Stimulated activated CD8-positive, alpha-beta memory T cell treated with anti-CD3 and anti-CD28 coated beads, Interleukin-2, amount 100 ng/mL, for 48 hours (primary cell): ENCODE results near the gene ZBTB12.

Experiments used
- DNase-seq, 2 donors: peaks; one replicate each; pipeline ENCODE4 v3.0.0-alpha.2; 2020; ENCODE audit warnings: low read depth in 2 of 2

ZBTB12 gene

DNA sequence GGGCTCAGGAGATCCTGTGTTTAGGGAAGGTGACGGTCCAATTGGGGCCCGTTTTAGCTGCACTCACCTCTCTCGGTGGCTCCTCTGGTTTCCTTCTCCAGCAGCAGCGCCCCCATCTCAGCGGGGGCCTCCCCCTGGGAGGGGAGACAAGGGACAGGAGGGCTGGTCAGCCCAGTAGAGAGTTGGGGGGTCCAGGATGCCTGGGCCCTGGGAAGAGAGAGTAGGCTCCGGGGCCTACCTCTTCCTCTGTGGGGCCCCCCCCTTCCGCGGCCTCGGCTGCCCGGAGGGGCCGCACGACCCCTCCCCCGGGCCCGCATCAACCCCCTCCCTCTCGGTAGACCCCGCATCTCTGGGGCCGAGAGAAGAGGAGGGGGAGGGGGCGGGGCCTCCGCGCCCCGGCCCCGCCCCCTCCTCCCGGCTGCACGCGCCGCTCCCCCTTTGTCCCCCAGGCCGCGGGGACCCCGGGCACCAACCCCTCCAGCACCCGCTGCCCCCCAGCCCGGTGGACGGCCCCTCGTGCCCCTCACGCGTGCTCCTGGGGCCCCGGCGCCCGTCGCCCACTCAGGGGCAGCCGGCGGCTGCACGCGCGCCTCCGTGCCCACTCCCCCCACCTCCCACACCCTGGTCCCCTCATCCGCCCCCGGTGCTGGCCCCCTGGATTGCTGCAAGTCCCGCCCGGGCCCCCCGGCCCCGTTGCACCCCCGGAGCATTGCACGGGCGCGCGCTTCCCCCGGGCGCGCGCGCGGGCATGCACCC lies 4.9 kb downstream of the ZBTB12 start:
- no peak for DNase-seq

DNA sequence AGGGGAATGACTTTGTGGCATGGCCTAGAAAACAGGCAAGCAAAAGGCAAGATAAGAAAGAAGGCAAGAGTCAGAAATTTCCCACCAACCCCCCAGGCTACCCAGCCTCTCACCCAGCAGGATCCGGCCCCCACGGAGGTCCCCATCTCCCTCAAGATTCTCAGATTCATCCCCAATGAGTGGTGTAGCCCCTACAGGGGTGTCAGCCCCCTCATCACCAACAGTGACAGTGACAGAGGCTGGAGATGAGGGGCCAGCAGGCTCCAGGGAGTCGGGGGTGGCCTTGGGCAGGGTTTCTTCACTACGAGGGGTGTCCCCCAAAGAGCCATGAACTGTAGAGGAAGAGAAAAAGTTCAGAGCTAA lies 5.4 kb downstream of the ZBTB12 start:
- no peak for DNase-seq

DNA sequence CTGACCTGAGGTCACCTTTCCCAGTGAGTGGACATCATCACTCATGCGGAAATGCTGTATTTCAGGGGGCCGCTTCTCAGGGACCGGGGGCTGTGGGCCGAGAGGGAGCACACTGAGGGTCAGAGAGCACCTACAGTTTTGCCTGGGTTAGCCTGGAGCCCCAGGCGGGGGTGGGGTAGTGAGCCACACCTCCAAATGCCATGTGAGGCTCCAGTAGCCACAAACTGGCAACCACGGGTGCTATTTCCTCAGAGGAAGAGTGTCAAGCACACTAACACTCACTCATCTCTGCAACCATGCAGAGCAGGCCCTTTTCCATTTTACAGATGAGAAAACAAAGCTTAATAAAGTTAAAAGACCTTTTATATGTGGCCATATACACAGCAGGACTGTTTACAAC lies 9.1 kb downstream of the ZBTB12 start:
- DNase-seq, result no peak

DNA sequence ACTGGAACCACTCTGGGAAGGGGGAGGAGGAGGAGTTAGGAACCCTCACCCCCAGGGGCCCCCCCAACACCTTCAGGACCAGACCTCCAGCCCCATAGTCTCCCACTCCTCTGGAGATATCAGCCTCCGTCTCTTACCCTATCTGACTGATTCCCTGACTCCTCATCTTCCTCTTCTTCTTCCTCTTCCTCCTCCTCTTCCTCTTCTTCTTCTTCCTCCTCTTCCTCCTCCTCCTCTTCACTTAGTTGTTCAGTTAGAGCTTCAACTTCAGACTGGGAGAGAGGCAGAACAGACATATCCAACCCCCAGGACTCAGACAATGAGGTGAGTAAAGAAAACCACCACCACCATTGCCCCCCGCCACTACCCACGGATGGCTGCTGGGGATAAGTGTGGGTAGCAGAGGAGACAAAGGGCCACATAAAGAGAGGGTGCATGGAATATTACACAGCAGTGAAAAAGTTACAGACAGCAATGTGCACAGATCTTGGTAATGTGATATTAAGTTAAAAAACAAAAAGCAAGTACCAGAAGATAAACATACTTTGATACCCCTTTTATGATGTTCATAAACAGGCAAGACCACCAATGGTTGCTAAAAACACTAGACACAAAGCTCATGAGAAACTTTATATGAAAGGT lies 12.4 kb downstream of the ZBTB12 start:
- no peak for DNase-seq

DNA sequence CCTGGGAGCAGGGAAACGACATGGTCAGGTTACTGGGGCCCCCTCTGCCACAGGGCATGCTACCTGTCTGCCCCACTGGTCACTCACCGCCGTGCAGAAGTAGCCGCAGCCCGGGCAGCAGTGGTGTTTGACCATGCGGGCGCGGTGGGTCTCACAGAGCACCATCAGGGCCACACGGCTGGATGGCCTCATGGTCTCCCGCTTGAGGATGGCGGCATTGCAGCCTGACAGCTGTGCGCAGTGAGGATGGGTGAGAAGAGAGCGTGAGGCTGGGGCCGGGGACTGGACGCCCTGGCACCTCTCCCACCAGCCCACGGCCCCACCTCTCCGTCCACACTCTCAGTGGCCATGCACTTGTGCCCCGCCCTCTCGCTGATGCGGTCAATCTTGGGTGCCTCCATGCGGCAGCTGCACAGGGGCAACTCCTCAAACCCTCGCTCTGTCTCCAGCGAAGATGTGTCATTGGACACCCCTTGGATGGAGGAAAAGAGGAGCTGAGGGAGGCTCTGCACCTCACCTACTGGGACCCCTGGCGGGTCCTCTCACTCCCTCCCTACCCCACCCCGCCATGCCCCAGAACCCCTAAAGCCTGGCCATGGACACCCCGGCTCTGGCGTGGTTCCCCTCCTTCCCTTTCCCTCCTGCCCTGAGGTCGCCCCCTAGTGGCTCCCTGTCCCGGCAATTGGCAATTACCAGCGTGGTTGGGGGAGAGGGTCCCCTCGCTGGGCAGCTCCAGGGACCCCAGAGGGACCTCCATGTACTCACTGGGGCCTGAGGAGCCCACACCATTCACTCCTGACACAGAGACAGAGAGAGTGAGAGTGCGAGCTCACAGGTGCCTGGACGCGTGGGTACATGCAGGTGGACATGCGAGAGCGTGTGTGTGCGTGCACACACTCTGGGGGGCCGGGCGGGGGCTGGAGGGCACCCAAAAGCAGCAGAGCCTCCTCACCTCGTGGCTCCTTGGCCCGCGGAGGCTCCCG lies 13.3 kb downstream of the ZBTB12 start:
- peak in 1 of 2 donors; percentile 40 for DNase-seq

DNA sequence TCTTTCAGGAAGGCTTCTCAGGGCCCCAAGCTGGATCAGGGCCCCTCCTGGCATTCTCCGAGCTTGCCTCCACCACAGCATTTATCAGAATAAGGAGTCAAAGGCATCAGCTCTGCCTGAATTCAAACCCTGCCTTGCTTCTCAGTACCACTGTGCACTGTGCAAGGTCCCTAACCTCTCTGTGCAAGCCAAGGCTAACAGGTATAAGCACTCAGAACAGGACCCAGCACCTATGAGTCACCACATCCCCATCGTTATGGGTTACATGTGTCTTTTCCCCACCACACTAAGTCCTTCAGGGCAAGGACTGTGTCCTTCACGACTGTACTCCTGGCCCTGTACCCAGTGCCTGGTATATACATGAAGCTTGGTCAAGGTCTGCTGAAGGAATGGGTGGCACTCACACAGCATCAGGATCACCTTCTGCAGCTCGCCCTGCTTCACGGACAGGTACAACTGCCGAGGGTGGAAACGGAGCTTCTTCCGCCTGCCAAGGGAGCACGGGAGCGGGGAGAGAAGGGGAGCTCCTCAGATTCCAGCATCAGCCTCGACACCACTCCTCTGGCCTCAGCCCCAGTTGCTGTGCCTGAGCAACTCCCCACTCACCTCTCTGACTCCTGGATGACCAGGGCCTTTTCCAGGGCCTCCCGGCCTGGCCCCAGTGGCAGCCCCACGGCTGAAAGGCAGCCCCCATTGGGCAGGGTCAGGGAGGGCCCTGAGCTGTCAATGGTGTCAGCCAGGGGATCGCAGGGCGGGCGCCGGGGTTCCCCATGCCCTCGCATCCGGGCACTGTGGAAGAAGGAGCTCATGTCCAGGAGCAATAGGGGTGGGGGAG lies 14.5 kb downstream of the ZBTB12 start:
- DNase-seq, result no peak

DNA sequence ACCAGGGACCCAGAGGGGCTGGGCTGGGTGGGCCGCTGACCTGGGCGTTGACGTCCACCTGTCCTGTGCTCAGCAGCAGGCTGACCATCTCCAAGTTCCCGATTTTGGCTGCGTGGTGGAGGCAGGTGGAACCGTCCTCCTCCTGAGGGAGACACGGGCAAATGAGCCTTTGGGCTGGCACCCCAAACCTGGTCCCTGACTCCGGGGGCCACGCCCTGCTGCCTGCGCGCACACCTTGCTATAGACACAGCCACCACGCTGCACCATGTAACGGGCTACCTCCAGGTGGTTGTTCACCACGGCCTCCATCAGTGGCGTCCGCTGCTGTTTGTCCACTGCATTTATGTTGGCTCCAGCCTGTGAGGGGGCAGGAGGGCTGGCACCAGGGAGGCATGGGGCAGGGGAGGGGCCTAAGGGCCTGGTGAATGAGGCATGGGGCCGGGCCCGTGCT lies 15.3 kb downstream of the ZBTB12 start:
- DNase-seq, result no peak

DNA sequence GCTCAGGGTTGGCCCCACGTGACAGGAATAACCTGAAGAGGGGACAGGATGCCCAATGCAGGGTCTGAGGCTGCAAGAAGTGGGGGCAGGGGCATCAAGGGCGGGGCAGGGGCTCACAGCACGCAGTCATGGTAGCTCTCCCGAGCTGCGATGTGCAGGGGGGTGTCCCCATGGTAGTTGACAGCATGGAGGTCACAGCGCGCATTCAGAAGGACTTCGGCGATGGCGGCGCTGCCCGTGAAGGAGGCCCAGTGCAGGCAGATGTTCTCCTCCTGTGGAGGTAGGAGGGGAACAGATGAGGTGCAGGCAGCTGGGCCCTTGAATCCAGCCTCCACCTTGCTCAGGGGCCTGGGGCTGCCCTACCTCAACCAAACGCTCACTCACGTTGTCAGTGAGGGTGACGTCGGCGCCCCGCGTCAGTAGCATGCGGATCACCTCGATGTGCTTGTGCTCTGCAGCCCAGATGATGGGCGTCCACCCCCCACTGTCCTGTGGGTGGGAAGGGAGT lies 17.3 kb downstream of the ZBTB12 start:
- DNase-seq, result no peak

DNA sequence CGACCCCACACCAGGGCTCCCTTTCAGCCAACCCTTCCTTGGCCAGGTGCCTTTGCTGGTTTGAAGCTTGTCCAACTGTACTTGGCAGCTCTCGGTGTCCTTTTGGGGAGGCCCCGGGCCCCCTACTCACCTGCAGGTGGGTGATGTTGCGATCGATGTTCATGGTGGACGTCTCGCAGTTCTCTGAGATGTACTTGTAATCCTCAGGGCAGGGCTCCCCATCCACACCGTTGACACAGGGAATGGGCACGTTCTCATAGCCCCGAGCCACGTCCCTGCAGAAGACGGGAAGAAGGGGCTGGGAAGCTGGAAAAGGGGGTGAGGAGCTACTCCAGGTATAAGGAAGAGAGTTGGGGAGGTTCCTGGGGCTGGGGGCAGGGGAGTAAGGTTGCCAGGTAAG lies 18.2 kb downstream of the ZBTB12 start:
- no peak for DNase-seq

DNA sequence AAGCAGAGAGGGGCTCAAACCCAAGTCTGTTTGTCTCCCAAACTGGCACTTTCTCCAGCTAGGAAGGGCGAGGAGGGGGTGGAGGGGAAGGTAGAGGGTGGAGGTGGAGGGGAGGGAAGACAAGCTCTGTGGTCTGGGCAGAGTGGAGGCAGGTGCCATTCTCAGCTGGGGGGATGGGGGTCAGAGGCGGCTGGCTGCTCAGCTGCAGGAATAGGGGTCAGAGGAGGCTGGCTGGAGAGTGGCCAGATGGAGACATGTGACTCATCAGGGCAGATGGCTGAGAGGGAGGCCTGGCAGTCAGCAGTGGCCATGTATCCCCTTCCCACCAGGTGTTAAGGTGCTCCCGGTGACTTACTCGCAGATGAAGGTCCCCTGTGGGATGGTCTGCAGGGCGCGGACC lies 19.5 kb downstream of the ZBTB12 start:
- DNase-seq, result no peak

DNA sequence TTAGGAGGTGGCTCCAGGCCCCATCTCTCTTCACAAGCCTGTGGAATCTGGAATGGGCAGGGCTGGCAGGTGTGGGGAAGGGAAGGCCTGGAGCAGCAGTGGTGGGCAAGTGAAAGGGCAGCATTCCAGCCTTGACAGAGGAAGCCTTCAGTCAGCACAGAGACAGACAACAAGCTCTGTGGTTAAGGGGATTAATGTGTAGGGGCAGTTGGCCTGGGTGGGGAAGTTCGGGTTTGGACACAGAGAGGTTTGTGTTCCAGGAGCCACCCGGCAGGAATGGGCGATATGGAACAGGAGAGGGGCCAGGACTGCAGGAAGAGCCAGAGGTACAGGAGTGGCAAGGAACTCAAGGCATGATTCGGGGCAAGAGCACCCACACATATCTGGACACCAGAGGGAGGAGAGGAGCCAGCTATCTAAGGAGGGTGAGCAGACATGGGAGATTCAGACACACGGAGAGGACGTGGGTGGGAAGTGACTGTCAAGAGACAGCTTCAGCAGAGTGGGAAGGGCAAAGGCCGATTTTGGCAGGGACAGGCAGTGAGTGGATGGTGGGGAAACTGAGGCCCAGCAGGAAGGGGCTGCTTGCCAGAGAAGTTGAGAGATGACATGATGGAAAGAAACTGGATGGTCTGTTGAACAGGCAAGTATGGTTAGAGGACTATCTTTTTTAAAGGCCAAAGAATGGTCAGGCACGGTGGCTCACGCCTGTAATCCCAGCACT lies 20.6 kb downstream of the ZBTB12 start:
- no peak for DNase-seq

DNA sequence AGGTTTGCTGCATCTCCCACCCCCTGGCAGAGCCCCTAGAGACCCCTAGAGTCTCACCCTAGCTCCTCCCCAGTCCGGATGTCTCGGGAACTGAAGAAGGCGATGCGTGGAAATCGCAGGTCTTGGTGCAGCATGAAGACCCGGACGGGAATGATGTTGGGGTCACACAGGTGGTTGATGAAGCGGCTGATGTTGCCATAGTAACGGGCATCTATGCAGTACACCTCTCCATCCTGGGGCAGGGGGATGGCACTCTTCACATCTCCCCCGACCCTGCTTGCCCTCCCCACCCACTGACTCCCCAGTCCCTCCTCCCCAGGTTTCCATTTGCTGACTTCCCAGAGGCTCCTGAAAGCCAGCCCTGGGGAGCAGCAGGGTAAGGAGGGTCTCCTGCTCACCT lies 21.3 kb downstream of the ZBTB12 start:
- no peak for DNase-seq

DNA sequence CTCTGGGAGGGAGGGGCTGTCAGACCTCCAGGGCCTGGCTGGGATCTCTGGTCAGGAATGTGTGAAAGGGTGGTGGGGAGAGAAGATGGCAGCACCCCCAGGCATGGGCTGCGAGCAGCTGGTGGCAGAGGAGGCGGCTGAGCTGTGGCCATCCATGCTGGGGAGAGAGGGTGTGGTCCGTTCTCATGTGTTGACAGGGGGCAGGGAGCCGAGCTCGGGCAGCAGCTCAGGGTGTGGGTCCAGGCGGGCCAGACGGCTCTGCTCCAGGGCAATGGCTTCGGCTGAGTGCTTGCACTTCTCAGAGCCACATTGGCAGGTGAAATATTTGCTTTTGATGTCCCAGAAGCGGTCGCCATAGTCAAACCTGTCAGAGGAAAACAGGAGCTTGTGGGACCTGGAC lies 22.0 kb downstream of the ZBTB12 start:
- no peak for DNase-seq

DNA sequence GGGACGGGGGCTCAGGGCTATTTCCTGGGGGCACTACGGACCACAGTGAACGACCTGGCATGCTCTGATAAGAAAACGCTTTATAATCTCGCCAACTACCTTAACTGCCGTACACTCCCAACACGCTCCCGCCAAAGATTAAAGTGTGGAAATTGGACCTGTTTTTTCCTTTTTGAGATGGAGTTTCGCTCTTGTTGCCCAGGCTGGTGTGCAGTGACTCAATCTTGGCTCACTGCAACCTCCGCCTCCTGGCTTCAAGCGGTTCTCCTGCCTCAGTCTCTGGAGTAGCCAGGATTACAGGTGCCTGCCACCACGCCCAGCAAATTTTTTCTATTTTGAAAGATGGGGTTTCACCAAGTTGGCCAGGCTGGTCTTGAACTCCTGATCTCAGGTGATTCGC lies 22.7 kb downstream of the ZBTB12 start:
- DNase-seq, result no peak

DNA sequence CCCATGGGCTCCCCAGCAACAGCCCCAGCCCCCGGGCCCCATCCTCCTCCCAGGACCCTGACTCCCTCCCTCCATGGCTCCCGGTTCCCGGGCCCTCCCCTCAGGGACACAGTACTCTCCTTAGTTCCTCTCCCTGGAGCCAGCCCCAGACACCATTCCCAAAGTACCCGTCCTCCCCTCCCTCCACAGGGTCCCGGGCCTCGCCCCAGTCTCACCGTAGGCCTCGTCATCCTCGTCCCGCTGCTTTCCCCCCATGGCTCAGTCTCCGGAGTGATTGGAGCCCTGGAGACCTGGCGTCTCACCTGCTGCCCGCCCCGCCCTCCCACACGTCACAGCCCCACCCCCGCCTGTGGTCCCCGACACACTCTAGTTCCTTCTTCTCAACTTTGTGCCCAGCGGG lies 23.2 kb downstream of the ZBTB12 start, which contains the start of gene SLC44A4:
TSS of gene SLC44A4 (minus strand) at position 272 of the 400 bp plus-strand sequence. CDS start at position 255, 17 bp downstream.
- DNase-seq, result no peak

DNA sequence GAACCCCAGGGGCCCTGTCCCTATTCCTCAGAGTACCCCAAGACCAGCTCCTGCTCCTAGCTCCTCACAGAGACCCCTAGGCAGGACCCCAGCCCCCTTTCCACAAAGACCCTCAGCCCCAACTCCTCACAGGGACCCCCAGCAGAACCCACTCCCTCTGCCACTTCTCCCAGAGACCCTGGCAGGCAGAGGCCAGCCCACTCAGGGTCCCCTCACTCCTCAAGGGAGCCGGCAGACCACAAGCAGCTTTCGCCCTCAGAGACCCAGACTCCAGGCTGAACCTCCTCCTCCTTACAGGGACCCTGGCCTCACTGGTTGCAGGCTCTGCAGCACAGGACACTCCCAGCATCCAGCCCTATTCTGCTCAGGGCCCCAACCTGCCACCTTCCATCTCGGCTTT lies 23.7 kb downstream of the ZBTB12 start:
- no peak for DNase-seq

DNA sequence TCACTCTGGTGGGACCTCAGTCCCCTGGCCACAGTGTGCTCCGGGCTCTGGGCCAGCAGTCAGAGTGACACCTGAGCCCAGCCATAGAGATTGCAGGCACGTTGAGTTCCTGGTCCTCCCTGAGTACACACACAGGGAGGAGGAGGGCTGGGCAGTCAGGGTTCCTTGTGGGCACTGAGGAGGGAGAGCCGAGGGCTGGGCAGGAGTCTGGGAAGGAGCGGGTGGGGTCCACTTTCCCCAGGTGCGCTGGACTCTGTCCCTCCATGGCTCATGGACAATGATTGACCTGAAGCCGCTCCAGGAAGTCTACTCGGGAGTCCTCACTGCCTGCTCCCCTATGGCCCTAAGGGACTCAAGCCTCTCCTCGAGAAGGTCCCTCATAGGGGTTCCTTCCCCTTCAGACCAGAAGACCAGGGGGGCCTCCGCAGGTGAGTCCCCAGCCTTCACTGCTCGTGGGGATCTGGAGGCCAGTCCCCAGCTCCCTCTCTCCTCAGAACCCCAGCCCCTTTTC lies 24.2 kb downstream of the ZBTB12 start:
- no peak for DNase-seq

DNA sequence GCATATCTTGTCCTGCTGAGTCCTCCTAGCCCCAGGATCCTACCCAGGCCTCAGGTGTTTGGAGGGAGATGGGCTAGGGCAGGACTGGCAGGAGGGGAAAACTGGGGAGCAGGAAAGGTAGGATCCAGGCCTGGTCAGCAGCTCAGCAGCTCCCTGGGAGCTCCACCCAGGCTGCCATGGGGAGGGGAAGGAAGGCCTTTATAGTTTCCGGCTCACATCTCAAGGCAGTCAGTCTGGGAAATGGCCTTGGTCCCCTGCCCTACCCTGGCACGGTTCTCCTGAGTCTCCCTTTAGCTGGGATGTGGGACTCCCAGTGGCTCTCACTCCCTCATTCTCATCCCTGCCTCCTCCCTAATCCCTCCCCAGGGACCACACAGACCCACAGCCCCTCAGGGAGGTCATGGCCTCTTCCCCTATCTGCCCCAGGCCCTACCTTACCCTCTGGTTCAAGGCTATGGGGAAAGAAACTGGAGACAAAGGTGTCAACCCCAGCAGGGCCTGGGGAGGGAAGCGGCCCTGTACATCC lies 24.7 kb downstream of the ZBTB12 start:
- DNase-seq, result no peak

DNA sequence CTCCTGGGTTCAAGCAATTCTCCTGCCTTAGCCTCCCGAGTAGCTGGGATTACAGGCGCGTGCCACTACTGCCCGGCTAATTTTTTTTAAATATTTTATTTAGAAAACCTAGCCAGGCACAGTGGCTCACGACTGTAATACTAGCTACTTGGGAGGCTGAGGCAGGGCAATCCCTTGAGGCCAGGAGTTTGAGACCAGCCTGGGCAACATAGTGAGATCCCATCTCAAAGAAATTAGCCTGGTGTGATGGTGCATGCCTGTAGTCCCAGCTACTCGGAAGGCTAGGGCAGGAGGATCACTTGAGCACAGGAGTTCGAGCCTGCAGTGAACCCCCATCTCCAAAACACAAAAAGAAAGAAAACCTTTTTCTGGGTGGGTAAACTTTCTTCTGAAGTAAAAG lies 25.5 kb downstream of the ZBTB12 start:
- DNase-seq, result no peak

DNA sequence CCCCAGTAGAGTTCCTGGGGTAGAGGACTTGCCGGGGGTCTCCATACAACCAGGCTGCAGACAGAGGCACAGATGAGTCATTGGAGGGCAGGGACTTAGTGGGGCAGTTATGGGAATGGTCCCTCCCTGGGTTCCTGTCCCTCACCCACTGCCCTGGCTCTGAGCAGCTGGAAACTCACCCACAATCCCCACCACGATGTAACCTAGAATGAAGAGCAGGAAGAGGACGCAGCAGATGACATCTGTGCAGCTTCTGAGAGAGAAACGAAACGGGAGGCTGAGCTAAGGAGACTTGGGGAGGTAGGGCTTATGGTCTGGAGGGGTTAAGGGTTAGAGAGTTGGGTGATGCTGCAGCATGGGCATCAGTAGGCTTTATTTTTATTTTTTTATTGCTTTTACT lies 26.0 kb downstream of the ZBTB12 start:
- no peak for DNase-seq
